HepG2 (cell line): ENCODE measurements around the gene DDAH2. TPM values are rescaled to one million over a fixed set of nuclear protein-coding genes. Genes with fewer than 3 reads are reported as not detected.

Experiments
- AHR ChIP-seq: IDR thresholded peaks from 2 replicates; pipeline ENCODE4 v1.6.1; 2018; ENCODE audit warnings: missing genetic modification reagents, missing compliant biosample characterization
- BATF2 ChIP-seq: sonication (generic); formaldehyde crosslinking; IDR thresholded peaks from 2 replicates; pipeline ENCODE4 v1.8.0; 2022; ENCODE audit warnings: mild to moderate bottlenecking, missing genetic modification reagents, moderate library complexity
- BCL3 ChIP-seq: sonication (generic); formaldehyde crosslinking; IDR thresholded peaks from 2 replicates; pipeline ENCODE4 v1.5.1; 2020; ENCODE audit warnings: mild to moderate bottlenecking, missing genetic modification reagents, moderate library complexity
- CHD4 ChIP-seq: fragments of 200-600 bp; sonication (generic); IDR thresholded peaks from 2 replicates; pipeline ENCODE4 v1.7.0; 2017; ENCODE audit warnings: mild to moderate bottlenecking, low read length, borderline replicate concordance
- HES4 ChIP-seq: sonication (generic); formaldehyde crosslinking; IDR thresholded peaks from 2 replicates; pipeline ENCODE4 v1.9.0; 2021; ENCODE audit warnings: mild to moderate bottlenecking, missing genetic modification reagents, borderline replicate concordance
- HHEX ChIP-seq: IDR thresholded peaks from 2 replicates; pipeline ENCODE4 v1.6.1; 2016; ENCODE audit warnings: control low read depth
- JDP2 ChIP-seq: sonication (generic); formaldehyde crosslinking; IDR thresholded peaks from 2 replicates; pipeline ENCODE4 v1.8.1; 2022; ENCODE audit warnings: missing genetic modification reagents, borderline replicate concordance
- KDM6A ChIP-seq: IDR thresholded peaks from 2 replicates; pipeline ENCODE4 v1.6.1; 2016; ENCODE audit warnings: low read depth
- KLF15 ChIP-seq: sonication (generic); formaldehyde crosslinking; IDR thresholded peaks from 2 replicates; pipeline ENCODE4 v1.8.1; 2023; ENCODE audit warnings: borderline replicate concordance, mild to moderate bottlenecking, inconsistent platforms, missing genetic modification reagents, mixed read lengths
- NFKB2 ChIP-seq: sonication (generic); formaldehyde crosslinking; IDR thresholded peaks from 2 replicates; pipeline ENCODE4 v1.4.0; 2020; ENCODE audit warnings: missing genetic modification reagents, borderline replicate concordance
- NR2F1 ChIP-seq, 2 experiments: fragments of 450-650 bp in 1 of 2; formaldehyde crosslinking in 1 of 2; IDR thresholded peaks; 2 replicates each; pipeline versions ENCODE4 v1.5.0 to v1.6.1; 2016 to 2020; ENCODE audit warnings: mild to moderate bottlenecking in 1 of 2, missing compliant biosample characterization in 1 of 2, missing genetic modification reagents in 1 of 2, moderate library complexity in 1 of 2
- PPARG ChIP-seq: conservative IDR thresholded peaks from 2 replicates; pipeline ENCODE4 v1.6.1; 2016; ENCODE audit warnings: missing biosample characterization, missing genetic modification reagents
- RBM22 ChIP-seq: fragments of 200-400 bp; formaldehyde crosslinking; optimal IDR thresholded peaks from 2 replicates; pipeline ENCODE3; 2017; ENCODE audit warnings: mild to moderate bottlenecking, low read length, moderate library complexity
- RFX5 ChIP-seq: IDR thresholded peaks from 2 replicates; pipeline ENCODE4 v1.6.1; 2011; ENCODE audit warnings: low read depth, low read length, improper control_type of control experiment
- SOX5 ChIP-seq: IDR thresholded peaks from 2 replicates; pipeline ENCODE4 v1.6.1; 2016; ENCODE audit warnings: borderline replicate concordance
- ZNF282 ChIP-seq: fragments of 450-650 bp; IDR thresholded peaks from 2 replicates; pipeline ENCODE4 v1.6.1; 2018; ENCODE audit not compliant: partially characterized antibody
- ZNF331 ChIP-seq: sonication (generic); formaldehyde crosslinking; IDR thresholded peaks from 2 replicates; pipeline ENCODE4 v1.4.0; 2020; ENCODE audit warnings: missing genetic modification reagents
- ZNF350 ChIP-seq: sonication (generic); formaldehyde crosslinking; IDR thresholded peaks from 2 replicates; pipeline ENCODE4 v1.4.0; 2020; ENCODE audit warnings: mild to moderate bottlenecking, low read depth, missing genetic modification reagents, borderline replicate concordance
- ZNF567 ChIP-seq: sonication (generic); formaldehyde crosslinking; IDR thresholded peaks from 2 replicates; pipeline ENCODE4 v1.8.1; 2023; ENCODE audit warnings: mild to moderate bottlenecking, missing genetic modification reagents, borderline replicate concordance
- ZNF646 ChIP-seq: sonication (generic); formaldehyde crosslinking; IDR thresholded peaks from 2 replicates; pipeline ENCODE4 v1.9.0; 2021; ENCODE audit warnings: mild to moderate bottlenecking, missing genetic modification reagents
- ZNF724P ChIP-seq: sonication (generic); formaldehyde crosslinking; IDR thresholded peaks from 2 replicates; pipeline ENCODE4 v1.8.0; 2022; ENCODE audit warnings: missing genetic modification reagents, borderline replicate concordance
- ZSCAN25 ChIP-seq: sonication (generic); formaldehyde crosslinking; IDR thresholded peaks from 2 replicates; pipeline ENCODE4 v1.8.0; 2022; ENCODE audit warnings: mild to moderate bottlenecking, missing genetic modification reagents
- polyA plus RNA-seq, 8 experiments: library from polyadenylated mRNA; depleted of rRNA in 3 of 8; stranded (reverse) in 7 of 8; unstranded in 1 of 8; fragments of >200 nt; fragmentation: Illumina TruSeq in 4 of 8; extraction: Trizol in 4 of 8; gene quantifications; 2 replicates each; pipeline versions ENCODE4 v1.2.1 to v1.2.3, GENCODE V29; 2011 to 2016; ENCODE audit warnings: low read depth in 4 of 8, missing spikeins in 1 of 8, mixed read lengths in 1 of 8; ENCODE audit not compliant: insufficient read depth in 1 of 8
- total RNA-seq, 5 experiments: library from RNA; depleted of rRNA; stranded (reverse); fragments of >200 nt; fragmentation: Illumina TruSeq; extraction: Trizol; gene quantifications; 2 replicates each; pipeline ENCODE4 v1.2.3, GENCODE V29; 2016; ENCODE audit warnings: low read depth in 1 of 5

DDAH2 gene
- total and polyA plus RNA-seq, 2 of the 13 experiments (the other 11 are each of a cell fraction or from before 2014, with no cell fraction given): 16.4 to 21.1 TPM

- TF ChIP-seq HES4 (CRISPR knock-in tag) (peak; percentile 98), ZNF567 (CRISPR knock-in tag) (no peak; the same call in 1 of the 2 replicates), BATF2 (CRISPR knock-in tag) (peak; percentile 100), SOX5 (CRISPR knock-in tag) (peak; percentile 32), ZNF282 (no peak), KLF15 (peak; percentile 95; the same call in 1 of the 2 replicates), ZSCAN25 (CRISPR knock-in tag) (peak; percentile 91), BCL3 (peak; percentile 96), PPARG (CRISPR knock-in tag) (peak; percentile 29; the same call in 1 of the 2 replicates), CHD4 (no peak), NFKB2 (CRISPR knock-in tag) (peak; percentile 98), ZNF350 (CRISPR knock-in tag) (no peak; the same call in 1 of the 2 replicates), ZNF646 (CRISPR knock-in tag) (peak; percentile 22; the same call in 1 of the 2 replicates), KDM6A (CRISPR knock-in tag) (no peak; the same call in 1 of the 2 replicates), HHEX (CRISPR knock-in tag) (no peak; the same call in 1 of the 2 replicates), NR2F1 (CRISPR knock-in tag; IDR thresholded peaks at IDR 0.05) (0 out of 4 replicates have a peak, but pooled peaks of 1 of the 2 experiments have one; percentile 14), JDP2 (peak; percentile 94), RBM22 (no peak), AHR (CRISPR knock-in tag) (peak; percentile 89; the same call in 1 of the 2 replicates), ZNF724P (CRISPR knock-in tag) (peak; percentile 97), ZNF331 (CRISPR knock-in tag) (peak; percentile 84), RFX5 (peak; percentile 82)
Measured at GRCh38 chr6:31739639-31740396, 10.7 kb upstream of the DDAH2 start, which contains the start of gene MSH5 (continued).
